Measurements from ENCODE around the gene NTM. TPM values are rescaled to one million over a fixed set of nuclear protein-coding genes. Genes with fewer than 3 reads are reported as not detected.

Gene NTM
- total and polyA plus RNA-seq, 2 donors (not counting 3 experiments of a cell fraction or from before 2014, with no cell fraction given): 1.00 to 1.1 TPM

GRCh38 chr11:132171031-132171430 lies 800.6 kb downstream of the NTM start:
- intact Hi-C loops (cut with micrococcal nuclease) (no loop called here), dilution Hi-C loops (cut with MboI; ENCODE audit: extremely low pct_ligation_motif_present, low sequenced_read_pairs) (no loop called here)
- Histone ChIP-seq H3K4me1 (ENCODE audit: control insufficient read depth, extremely low read depth, insufficient read depth, low read length) (no peaks in the 10 kb centered on the region), H3K9me3 (replicated peaks; ENCODE audit: control insufficient read depth, insufficient read depth, low read length) (no peaks in the 10 kb centered on the region), H3K4me2 (ENCODE audit: insufficient read depth, low read length) (no peak overlapping the region), H3K36me3 (ENCODE audit: control insufficient read depth in 2 of 2, extremely low read depth in 1 of 2, insufficient read depth in 2 of 2, low read length in 2 of 2) (no peaks in the 10 kb centered on the region), H3K79me2 (ENCODE audit: control insufficient read depth, insufficient read depth, low read length) (no peaks in the 10 kb centered on the region), H3K4me3 (replicated peaks in 1 of 3; ENCODE audit: insufficient read depth in 1 of 3, low read depth in 1 of 3, low read length in 3 of 3) (no peak overlapping the region), H3K27me3 (ENCODE audit: control insufficient read depth in 2 of 2, insufficient read depth in 2 of 2, low read length in 2 of 2) (no peaks in the 10 kb centered on the region), H3K9me1 (replicated peaks; ENCODE audit: control insufficient read depth, extremely low read depth, insufficient read depth, low read length) (no peaks in the 10 kb centered on the region), H3K9ac (replicated peaks; ENCODE audit: extremely low read depth, insufficient read depth, low read length) (no peak overlapping the region), H3K27ac (ENCODE audit: insufficient read depth, low read depth, low read length) (no peak overlapping the region), H2AFZ (ENCODE audit: low read depth, low read length) (no peak overlapping the region), H4K20me1 (replicated peaks; ENCODE audit: control insufficient read depth, extremely low read depth, insufficient read depth, low read length) (no peaks in the 10 kb centered on the region)
- POLR2A ChIA-PET: no interaction called here
- no peak for TF ChIP-seq JUN (IDR thresholded peaks at IDR 0.05; ENCODE audit: borderline replicate concordance, insufficient read depth, insufficient read length, low read depth)
- no peak for TF ChIP-seq MAX (IDR thresholded peaks at IDR 0.05; ENCODE audit: insufficient read depth, insufficient read length)
- no peak for TF ChIP-seq EZH2 (IDR thresholded peaks at IDR 0.05; ENCODE audit: borderline replicate concordance, low read depth, low read length, severe bottlenecking)
- TF ChIP-seq GATA2 (IDR thresholded peaks at IDR 0.05; ENCODE audit: insufficient read depth, insufficient read length, low read depth, low read length): no peak
- TF ChIP-seq FOS (IDR thresholded peaks at IDR 0.05; ENCODE audit: borderline replicate concordance, insufficient read depth, low read length): no peak
- TF ChIP-seq CTCF (IDR thresholded peaks at IDR 0.05; ENCODE audit: extremely low read depth in 1 of 2, insufficient read depth in 1 of 2, low read depth in 1 of 2, low read length in 2 of 2): no peak
- no peak for TF ChIP-seq POLR2A (IDR thresholded peaks at IDR 0.05; ENCODE audit: low read depth, low read length)
- TF ChIP-seq POLR2AphosphoS5 (IDR thresholded peaks at IDR 0.05; ENCODE audit: insufficient read depth, low read depth, low read length): no peak
- no peak for TF ChIP-seq MYC (IDR thresholded peaks at IDR 0.05; ENCODE audit: low read depth, low read length)
- no peak for DNase-seq (ENCODE audit: low read depth, low spot score)
- FAIRE-seq: no peak
- CTCF ChIA-PET: no interaction called here
- no TSS peak for BruUV-seq (replicated peaks)

Measured in endothelial cell of umbilical vein (primary cell).